Left lung (tissue), 10 donors: ENCODE results near the gene MSLN. TPM values are rescaled to one million over a fixed set of nuclear protein-coding genes. Genes with fewer than 3 reads are reported as not detected.

Source experiments
- ATAC-seq: fragments of 200-7000 bp; cut with Tn5 transposase; one replicate; pipeline ENCODE4 v1.9.1; 2020; ENCODE audit warnings: moderate library complexity
- DNase-seq, 4 donors: peaks; one replicate each; pipeline ENCODE4 v3.0.0-alpha.2; 2013 to 2020
- H3K27ac ChIP-seq, 2 donors: fragments of 200-600 bp; sonication (generic) in 1 of 2; one replicate each; pipeline versions ENCODE4 v1.5.0 to v1.8.0; 2020 to 2021
- H3K27me3 ChIP-seq, 2 donors: fragments of 200-600 bp; sonication (generic) in 1 of 2; one replicate each; pipeline versions ENCODE4 v1.5.0 to v1.8.0; 2020 to 2021
- H3K36me3 ChIP-seq, 2 donors: fragments of 200-600 bp; sonication (generic) in 1 of 2; one replicate each; pipeline versions ENCODE4 v1.5.0 to v1.8.0; 2020 to 2021
- H3K4me1 ChIP-seq, 2 donors: fragments of 200-600 bp; one replicate each; pipeline ENCODE4 v1.8.0; 2021
- H3K4me3 ChIP-seq, 2 donors: fragments of 200-600 bp; sonication (generic) in 1 of 2; one replicate each; pipeline versions ENCODE4 v1.5.0 to v1.8.0; 2020 to 2021; ENCODE audit warnings: mild to moderate bottlenecking in 1 of 2
- H3K9me3 ChIP-seq, 2 donors: fragments of 200-600 bp; sonication (generic) in 1 of 2; one replicate each; pipeline versions ENCODE4 v1.5.0 to v1.8.0; 2020 to 2021
- intact Hi-C, 2 donors: fragments of 100-400 bp; cut with DNase I; formaldehyde crosslinking; loops; one replicate each; pipeline versions ENCODE4 v1.11.2 to v1.14.2; 2022
- microRNA-seq, 2 donors: library from miRNA; unstranded; fragments of <30 nt; microRNA quantifications; one replicate each; pipeline ENCODE4, GENCODE V29; 2019
- polyA plus RNA-seq, 6 donors: library from polyadenylated mRNA; unstranded; fragments of 120-200 nt; gene quantifications; one replicate each; pipeline ENCODE4 v1.2.1, GENCODE V29; 2013; ENCODE audit not compliant: insufficient read length in 6 of 6
- total RNA-seq, 2 donors: library from RNA; stranded (reverse); fragmentation: NEBNext Ultra II Directional; extraction: Animal tissue kit (Norgen Biotek cat#: 25700); gene quantifications; one replicate each; pipeline ENCODE4 v1.2.1, GENCODE V29; 2021
- TF ChIP-seq, protein P1 (sequence below), 2 donors: fragments of 200-600 bp; sonication (generic) in 1 of 2; IDR thresholded peaks; one replicate each; pipeline versions ENCODE4 v1.5.0 to v1.8.0; 2021; ENCODE audit warnings: antibody characterized with exemption in 2 of 2
- donor health status: DM: no; HTN: yes; CAD: no.
- donor health status: DM: no; HTN: no; CAD: no.

Gene MSLN
- total and polyA plus RNA-seq, 8 donors, result 14.5 to 464 (median 20.8) TPM

DNA sequence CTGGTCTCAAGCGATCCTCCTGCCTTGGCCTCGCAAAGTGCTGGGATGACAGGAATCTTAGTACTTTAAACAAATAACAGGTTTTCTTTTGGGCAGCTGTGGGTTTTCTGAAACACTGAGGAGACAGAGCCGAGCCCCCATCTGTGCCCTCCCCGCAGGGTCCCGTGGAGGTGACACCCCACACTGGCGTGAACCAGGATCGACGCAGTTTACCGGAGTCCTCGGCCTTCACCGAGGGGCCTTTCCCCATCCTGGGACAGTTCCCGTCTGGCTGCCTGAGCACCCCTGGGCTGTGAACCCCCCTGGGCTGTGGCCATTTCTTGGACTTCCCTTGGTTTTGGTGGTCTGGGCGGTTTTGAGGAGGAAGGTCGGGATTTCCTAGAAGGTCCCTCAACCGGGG lies 55.3 kb downstream of the MSLN start:
- Histone ChIP-seq H3K27me3 (peaks cover 19 to 97% of the 10 kb centered on the region in 2 donors), H3K9me3 (no peaks in the 10 kb centered on the region), H3K4me1 (peaks cover 7 to 9% of the 10 kb centered on the region in 2 donors), H3K36me3 (no peaks in the 10 kb centered on the region), H3K27ac (no peak overlapping the region), H3K4me3 (no peak overlapping the region)
- ATAC-seq, result no peak
- intact Hi-C loops, result loop anchor here in 1 of 2 donors (5.0 kb wide), 1 partner anchor 241 kb away; no protein-coding TSS in a partner anchor
- TF ChIP-seq, protein P1, sequence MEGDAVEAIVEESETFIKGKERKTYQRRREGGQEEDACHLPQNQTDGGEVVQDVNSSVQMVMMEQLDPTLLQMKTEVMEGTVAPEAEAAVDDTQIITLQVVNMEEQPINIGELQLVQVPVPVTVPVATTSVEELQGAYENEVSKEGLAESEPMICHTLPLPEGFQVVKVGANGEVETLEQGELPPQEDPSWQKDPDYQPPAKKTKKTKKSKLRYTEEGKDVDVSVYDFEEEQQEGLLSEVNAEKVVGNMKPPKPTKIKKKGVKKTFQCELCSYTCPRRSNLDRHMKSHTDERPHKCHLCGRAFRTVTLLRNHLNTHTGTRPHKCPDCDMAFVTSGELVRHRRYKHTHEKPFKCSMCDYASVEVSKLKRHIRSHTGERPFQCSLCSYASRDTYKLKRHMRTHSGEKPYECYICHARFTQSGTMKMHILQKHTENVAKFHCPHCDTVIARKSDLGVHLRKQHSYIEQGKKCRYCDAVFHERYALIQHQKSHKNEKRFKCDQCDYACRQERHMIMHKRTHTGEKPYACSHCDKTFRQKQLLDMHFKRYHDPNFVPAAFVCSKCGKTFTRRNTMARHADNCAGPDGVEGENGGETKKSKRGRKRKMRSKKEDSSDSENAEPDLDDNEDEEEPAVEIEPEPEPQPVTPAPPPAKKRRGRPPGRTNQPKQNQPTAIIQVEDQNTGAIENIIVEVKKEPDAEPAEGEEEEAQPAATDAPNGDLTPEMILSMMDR (IDR thresholded peaks at IDR 0.05), result no peak
- no peak for DNase-seq

DNA sequence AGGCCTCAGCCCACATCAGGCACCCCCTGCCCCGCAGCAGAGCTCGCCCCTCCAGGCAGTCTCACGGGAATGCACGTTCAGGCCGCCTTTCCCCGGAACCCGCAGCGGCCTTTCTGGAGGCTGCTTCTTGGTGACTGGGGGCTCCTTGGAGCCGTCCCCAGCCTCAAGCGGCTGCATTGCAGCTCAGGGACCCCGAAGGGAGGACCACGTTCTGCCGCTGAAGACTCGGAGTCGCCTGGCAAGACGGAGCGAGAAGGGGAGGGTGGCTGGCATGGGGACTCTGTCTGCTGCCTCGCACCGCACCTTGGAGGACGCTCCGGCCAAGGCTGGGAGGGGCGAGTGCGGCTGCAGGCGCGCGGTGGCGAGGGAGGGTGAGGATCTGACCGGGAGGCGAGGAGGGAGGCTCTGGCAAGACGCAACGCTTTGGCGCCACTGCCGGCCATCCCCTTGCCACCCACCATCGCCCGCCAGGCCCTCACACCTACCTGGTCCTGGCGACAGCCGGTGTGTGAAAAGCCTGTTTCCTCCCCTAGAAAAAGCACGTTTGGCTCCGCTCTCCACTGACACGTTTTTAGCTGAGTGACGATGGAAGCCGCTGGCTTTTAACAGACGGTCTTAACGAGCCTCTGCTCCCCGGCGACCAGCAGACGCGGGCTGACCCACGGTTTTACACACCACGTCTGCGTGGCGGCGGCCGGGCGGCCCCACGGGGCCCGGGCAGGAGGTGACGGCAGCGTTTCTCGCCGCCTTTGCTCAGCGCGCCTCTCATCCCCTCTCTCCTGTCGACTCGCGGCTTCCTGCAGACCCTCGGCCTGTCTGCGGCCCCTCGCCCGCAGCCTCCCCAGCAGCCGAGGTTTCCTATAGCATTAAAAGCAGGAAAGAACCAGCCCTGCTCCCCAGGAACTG lies 56.7 kb downstream of the MSLN start:
- intact Hi-C loops, result loop anchor here in 1 of 2 donors (5.0 kb wide), 1 partner anchor 240 kb away; no protein-coding TSS in a partner anchor
- Histone ChIP-seq H3K9me3 (no peaks in the 10 kb centered on the region), H3K27me3 (peaks cover 19 to 98% of the 10 kb centered on the region in 2 donors), H3K27ac (no peak overlapping the region), H3K36me3 (no peaks in the 10 kb centered on the region), H3K4me1 (peaks cover 7 to 9% of the 10 kb centered on the region in 2 donors), H3K4me3 (no peak overlapping the region)
- no peak for ATAC-seq
- DNase-seq, result no peak
- TF ChIP-seq, protein P1 (IDR thresholded peaks at IDR 0.05), result no peak

DNA sequence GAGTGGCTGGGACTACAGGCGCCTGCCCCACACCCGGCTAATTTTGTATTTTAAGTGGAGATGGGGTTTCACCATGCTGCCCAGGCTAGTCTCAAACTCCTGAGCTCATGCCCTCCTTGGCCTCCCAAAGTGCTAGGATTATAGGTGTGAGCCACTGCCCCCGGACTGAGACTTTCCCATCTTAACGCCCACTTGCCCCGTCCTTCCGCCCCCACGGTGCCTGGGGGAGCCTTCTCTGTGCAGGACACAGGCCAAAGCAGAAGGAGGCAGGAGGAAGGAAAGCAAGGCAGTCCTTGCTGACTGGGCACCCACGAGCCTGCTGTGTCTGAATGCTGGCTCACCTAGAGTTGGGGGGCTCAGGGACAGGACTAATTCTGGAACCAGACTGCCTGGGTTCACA lies 57.6 kb downstream of the MSLN start:
- Histone ChIP-seq H3K9me3 (no peaks in the 10 kb centered on the region), H3K4me1 (peaks cover 7 to 8% of the 10 kb centered on the region in 2 donors), H3K36me3 (no peaks in the 10 kb centered on the region), H3K27me3 (peaks cover 16 to 98% of the 10 kb centered on the region in 2 donors), H3K4me3 (no peak overlapping the region), H3K27ac (no peak overlapping the region)
- no peak for DNase-seq
- no peak for ATAC-seq
- intact Hi-C loops, result loop anchor here in 1 of 2 donors (5.0 kb wide), 1 partner anchor 239 kb away; no protein-coding TSS in a partner anchor
- TF ChIP-seq, protein P1 (IDR thresholded peaks at IDR 0.05), result no peak

Small RNA genes within 50 kb of the gene (microRNA-seq; reads per million reads assigned to microRNA genes)
- 0.17 to 0.82 reads per million in 2 donors for gene MIR662

Other genes with a start within 250 kb of the MSLN start
- 10 to 100 TPM; 33.8 to 57.2 TPM for gene CAPN15, start 233.0 kb upstream of the MSLN start, total RNA-seq
- 10 to 100 TPM; 16.7 to 45.3 (median 26.0) TPM for gene CAPN15, start 233.0 kb upstream of the MSLN start, polyA plus RNA-seq
- gene PRR35, start 200.3 kb upstream of the MSLN start, total RNA-seq, result not detected
- under 1 TPM in 1 of 6 donors, not detected in 5; 0.06 TPM for gene PRR35, start 200.3 kb upstream of the MSLN start, polyA plus RNA-seq
- 1 to 10 TPM in 1 of 2 donors, under 1 TPM in 1; 0.99 to 2.0 TPM for gene NHLRC4, start 193.7 kb upstream of the MSLN start, total RNA-seq
- gene NHLRC4, start 193.7 kb upstream of the MSLN start, polyA plus RNA-seq, result 1 to 10 TPM; 2.2 to 3.4 (median 3.1) TPM
- 10 to 100 TPM; 51.0 to 68.5 TPM for gene PIGQ, start 190.8 kb upstream of the MSLN start, total RNA-seq
- 10 to 100 TPM; 32.9 to 46.2 (median 36.8) TPM for gene PIGQ, start 190.8 kb upstream of the MSLN start, polyA plus RNA-seq
- 10 to 100 TPM; 32.1 to 32.9 TPM for gene RAB40C, start 170.7 kb upstream of the MSLN start, total RNA-seq
- gene RAB40C, start 170.7 kb upstream of the MSLN start, polyA plus RNA-seq, result 10 to 100 TPM; 17.6 to 31.1 (median 22.4) TPM
- gene WFIKKN1, start 129.7 kb upstream of the MSLN start, total RNA-seq, result 1 to 10 TPM in 1 of 2 donors, under 1 TPM in 1; 0.58 to 1.4 TPM
- under 1 TPM; 0.11 to 0.85 (median 0.41) TPM for gene WFIKKN1, start 129.7 kb upstream of the MSLN start, polyA plus RNA-seq
- gene METTL26, start 124.4 kb upstream of the MSLN start, total RNA-seq, result 10 to 100 TPM; 69.3 to 70.4 TPM
- 10 to 100 TPM; 37.2 to 59.4 (median 49.5) TPM for gene METTL26, start 124.4 kb upstream of the MSLN start, polyA plus RNA-seq
- 10 to 100 TPM; 41.5 to 42.5 TPM for gene MCRIP2, start 118.9 kb upstream of the MSLN start, total RNA-seq
- gene MCRIP2, start 118.9 kb upstream of the MSLN start, polyA plus RNA-seq, result 10 to 100 TPM in 3 of 6 donors, 1 to 10 TPM in 3; 6.8 to 14.5 (median 9.8) TPM
- 10 to 100 TPM; 27.3 to 41.3 TPM for gene WDR90, start 111.4 kb upstream of the MSLN start, total RNA-seq
- gene WDR90, start 111.4 kb upstream of the MSLN start, polyA plus RNA-seq, result 10 to 100 TPM; 39.1 to 63.0 (median 44.4) TPM
- gene RHOT2, start 92.6 kb upstream of the MSLN start, total RNA-seq, result 10 to 100 TPM; 75.9 to 87.2 TPM
- gene RHOT2, start 92.6 kb upstream of the MSLN start, polyA plus RNA-seq, result 100 to 1,000 TPM in 1 of 6 donors, 10 to 100 TPM in 5; 59.8 to 104 (median 69.0) TPM
- 1 to 10 TPM; 2.3 to 4.3 TPM for gene RHBDL1, start 85.1 kb upstream of the MSLN start, total RNA-seq
- 1 to 10 TPM in 1 of 6 donors, under 1 TPM in 5; 0.45 to 1.9 (median 0.74) TPM for gene RHBDL1, start 85.1 kb upstream of the MSLN start, polyA plus RNA-seq
- gene STUB1, start 80.3 kb upstream of the MSLN start, total RNA-seq, result 100 to 1,000 TPM in 1 of 2 donors, 10 to 100 TPM in 1; 93.9 to 103 TPM
- gene STUB1, start 80.3 kb upstream of the MSLN start, polyA plus RNA-seq, result 100 to 1,000 TPM in 4 of 6 donors, 10 to 100 TPM in 2; 92.9 to 143 (median 119) TPM
- gene JMJD8, start 76.4 kb upstream of the MSLN start, total RNA-seq, result 10 to 100 TPM; 68.9 to 72.6 TPM
- gene JMJD8, start 76.4 kb upstream of the MSLN start, polyA plus RNA-seq, result 10 to 100 TPM; 41.7 to 53.0 (median 43.7) TPM
- 10 to 100 TPM; 11.7 to 14.2 TPM for gene WDR24, start 70.3 kb upstream of the MSLN start, total RNA-seq
- 10 to 100 TPM in 5 of 6 donors, 1 to 10 TPM in 1; 9.4 to 14.3 (median 11.0) TPM for gene WDR24, start 70.3 kb upstream of the MSLN start, polyA plus RNA-seq
- 1 to 10 TPM in 1 of 2 donors, under 1 TPM in 1; 0.50 to 5.7 TPM for gene FBXL16, start 54.9 kb upstream of the MSLN start, total RNA-seq
- 1 to 10 TPM in 1 of 6 donors, under 1 TPM in 5; 0.48 to 1.1 (median 0.72) TPM for gene FBXL16, start 54.9 kb upstream of the MSLN start, polyA plus RNA-seq
- gene METRN, start 45.6 kb upstream of the MSLN start, total RNA-seq, result 10 to 100 TPM; 37.0 to 57.3 TPM
- 10 to 100 TPM in 3 of 6 donors, 1 to 10 TPM in 3; 9.3 to 22.5 (median 11.1) TPM for gene METRN, start 45.6 kb upstream of the MSLN start, polyA plus RNA-seq
- 10 to 100 TPM; 45.8 to 52.9 TPM for gene ANTKMT, start 39.6 kb upstream of the MSLN start, total RNA-seq
- 10 to 100 TPM in 3 of 6 donors, 1 to 10 TPM in 3; 7.7 to 18.5 (median 11.1) TPM for gene ANTKMT, start 39.6 kb upstream of the MSLN start, polyA plus RNA-seq
- gene CCDC78, start 34.3 kb upstream of the MSLN start, total RNA-seq, result 10 to 100 TPM in 1 of 2 donors, under 1 TPM in 1; 0.96 to 13.7 TPM
- gene CCDC78, start 34.3 kb upstream of the MSLN start, polyA plus RNA-seq, result 1 to 10 TPM; 1.8 to 8.9 (median 8.6) TPM
- 1 to 10 TPM; 8.7 to 9.9 TPM for gene HAGHL, start 33.6 kb upstream of the MSLN start, total RNA-seq
- 1 to 10 TPM; 2.4 to 7.7 (median 3.6) TPM for gene HAGHL, start 33.6 kb upstream of the MSLN start, polyA plus RNA-seq
- 10 to 100 TPM; 26.7 to 28.2 TPM for gene CIAO3, start 19.7 kb upstream of the MSLN start, total RNA-seq
- 10 to 100 TPM; 17.2 to 27.2 (median 20.4) TPM for gene CIAO3, start 19.7 kb upstream of the MSLN start, polyA plus RNA-seq
- gene RPUSD1, start 27.6 kb downstream of the MSLN start, total RNA-seq, result 10 to 100 TPM; 12.6 to 21.0 TPM
- 10 to 100 TPM in 4 of 6 donors, 1 to 10 TPM in 2; 8.6 to 13.9 (median 11.4) TPM for gene RPUSD1, start 27.6 kb downstream of the MSLN start, polyA plus RNA-seq
- gene CHTF18, start 27.9 kb downstream of the MSLN start, total RNA-seq, result 10 to 100 TPM; 18.8 to 35.5 TPM
- gene CHTF18, start 27.9 kb downstream of the MSLN start, polyA plus RNA-seq, result 10 to 100 TPM; 23.7 to 30.8 (median 24.4) TPM
- not detected for gene GNG13, start 40.0 kb downstream of the MSLN start, total RNA-seq
- gene GNG13, start 40.0 kb downstream of the MSLN start, polyA plus RNA-seq, result under 1 TPM in 2 of 6 donors, not detected in 4; 0.17 to 0.27 TPM
- 10 to 100 TPM; 15.5 to 21.7 TPM for gene LMF1, start 210.2 kb downstream of the MSLN start, total RNA-seq
- gene LMF1, start 210.2 kb downstream of the MSLN start, polyA plus RNA-seq, result 10 to 100 TPM; 16.3 to 23.1 (median 20.4) TPM
- under 1 TPM; 0.26 to 0.50 TPM for gene SOX8, start 221.0 kb downstream of the MSLN start, total RNA-seq
- 1 to 10 TPM; 2.2 to 4.1 (median 2.8) TPM for gene SOX8, start 221.0 kb downstream of the MSLN start, polyA plus RNA-seq